Measurements from ENCODE around the gene GDPD5. TPM values are rescaled to one million over a fixed set of nuclear protein-coding genes. Genes with fewer than 3 reads are reported as not detected.

Gene GDPD5
- total RNA-seq, 1 experiment from 2014 or later = 28.6 TPM

DNA sequence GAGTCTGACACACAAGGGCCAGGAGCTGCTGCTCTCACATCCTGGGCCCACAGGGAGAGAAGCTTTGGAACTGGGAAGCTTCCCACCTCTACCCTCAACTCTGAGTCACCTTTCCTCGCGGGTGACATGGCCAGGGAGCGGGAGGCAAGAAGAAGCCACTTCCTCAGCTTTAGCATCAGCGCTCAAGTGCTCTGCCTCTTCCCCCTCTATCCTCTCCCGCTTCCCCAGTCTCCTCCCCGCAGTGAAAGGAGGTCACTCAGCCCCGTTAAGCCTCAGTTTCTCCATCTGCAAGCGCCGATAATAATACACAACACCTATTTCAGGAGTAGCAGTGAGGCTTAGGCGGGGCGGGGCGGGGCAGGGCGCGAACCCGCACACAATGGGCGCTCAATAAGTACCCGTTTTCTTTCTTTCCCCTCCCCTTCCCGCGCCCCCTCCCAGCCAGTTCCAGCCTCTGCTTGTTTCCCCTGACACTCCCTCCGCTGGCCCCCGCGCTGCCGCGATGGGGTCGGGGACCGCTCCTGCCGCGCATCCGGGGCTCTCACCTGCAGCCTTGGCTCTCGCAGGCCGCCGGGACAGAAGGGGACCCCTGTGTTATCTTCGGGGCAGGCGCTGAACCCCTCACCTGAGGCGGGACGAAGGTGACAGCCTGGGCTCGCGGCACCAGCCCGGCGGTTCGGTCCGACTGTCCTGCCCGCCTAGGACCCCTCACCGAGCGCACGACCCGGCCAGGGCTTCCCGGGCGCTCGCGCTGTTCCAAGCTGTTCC lies 892 bp downstream of the GDPD5 start:
- H3K4me1 Mint-ChIP-seq (ENCODE audit: low read depth, unreplicated experiment) = peaks cover 7% of the 10 kb centered on the region
- H3K9me3 ChIP-seq = no peaks in the 10 kb centered on the region
- peak in 1 of 2 experiments; percentile 51 for DNase-seq
- CTCF ChIA-PET = interaction anchor here (0.6 to 1.7 kb wide), 6 partner anchors 10 to 136 kb away, joined by 3 to 6 read pairs (median 3); no protein-coding TSS in a partner anchor
- H3K27ac Mint-ChIP-seq (ENCODE audit: unreplicated experiment) = no peak overlapping the region
- H3K9me3 Mint-ChIP-seq (ENCODE audit: unreplicated experiment) = no peaks in the 10 kb centered on the region
- no peaks in the 10 kb centered on the region for H3K36me3 Mint-ChIP-seq (ENCODE audit: insufficient read depth, unreplicated experiment)
- no peaks in the 10 kb centered on the region for H3K27me3 Mint-ChIP-seq (ENCODE audit: insufficient read depth, unreplicated experiment)
- POLR2A ChIA-PET = interaction anchor here (1.0 kb wide), 1 partner anchor 26 kb away, joined by 3 read pairs; no protein-coding TSS in a partner anchor
- H3K4me3 ChIP-seq (ENCODE audit: low read depth, low read length) = peak overlapping the region; percentile 79
- H3K4me3 Mint-ChIP-seq (ENCODE audit: unreplicated experiment) = peak overlapping the region; percentile 76
- H3K4me1 ChIP-seq = peaks cover 11% of the 10 kb centered on the region; the same call in 1 of the 2 replicates
- intact Hi-C loops (cut with micrococcal nuclease; ENCODE audit: unreplicated experiment) = no loop called here
- H3K36me3 ChIP-seq (ENCODE audit: control insufficient read depth, insufficient read depth, low read length) = no peaks in the 10 kb centered on the region; the same call in 1 of the 2 replicates
- no peak for TF ChIP-seq CTCF (IDR thresholded peaks at IDR 0.05; ENCODE audit: insufficient read depth in 1 of 2, low read depth in 1 of 2, low read length in 1 of 2, severe bottlenecking in 1 of 2, unreplicated experiment in 1 of 2)
- no TSS peak for BruUV-seq (replicated peaks)
- H3K27me3 ChIP-seq (replicated peaks; ENCODE audit: control insufficient read depth, insufficient read depth, low read length) = no peaks in the 10 kb centered on the region

GRCh38 chr11:75523811-75524664 lies 1.7 kb downstream of the GDPD5 start:
- H3K4me1 ChIP-seq = peaks cover 11% of the 10 kb centered on the region; the same call in 1 of the 2 replicates
- H3K4me1 Mint-ChIP-seq (ENCODE audit: low read depth, unreplicated experiment) = peaks cover 7% of the 10 kb centered on the region

More at GRCh38 chr11:75523811-75524664, 1.7 kb downstream of the GDPD5 start:
- no peak for TF ChIP-seq CTCF (IDR thresholded peaks at IDR 0.05; ENCODE audit: insufficient read depth in 1 of 2, low read depth in 1 of 2, low read length in 1 of 2, severe bottlenecking in 1 of 2, unreplicated experiment in 1 of 2)
- H3K4me3 ChIP-seq (ENCODE audit: low read depth, low read length) = peak overlapping the region; percentile 79
- Mint-ChIP-seq H3K9me3 (ENCODE audit: unreplicated experiment) (no peaks in the 10 kb centered on the region), H3K27ac (ENCODE audit: unreplicated experiment) (no peak overlapping the region), H3K4me3 (ENCODE audit: unreplicated experiment) (peak overlapping the region; percentile 76), H3K27me3 (ENCODE audit: insufficient read depth, unreplicated experiment) (no peaks in the 10 kb centered on the region), H3K36me3 (ENCODE audit: insufficient read depth, unreplicated experiment) (no peaks in the 10 kb centered on the region)
- H3K36me3 ChIP-seq (ENCODE audit: control insufficient read depth, insufficient read depth, low read length) = no peaks in the 10 kb centered on the region; the same call in 1 of the 2 replicates
- H3K27me3 ChIP-seq (replicated peaks; ENCODE audit: control insufficient read depth, insufficient read depth, low read length) = no peaks in the 10 kb centered on the region
- POLR2A ChIA-PET = no interaction called here
- intact Hi-C loops (cut with micrococcal nuclease; ENCODE audit: unreplicated experiment) = no loop called here
- no peaks in the 10 kb centered on the region for H3K9me3 ChIP-seq
- CTCF ChIA-PET = interaction anchor here (1.7 kb wide), 2 partner anchors 25 to 62 kb away, joined by 4 to 6 read pairs; no protein-coding TSS in a partner anchor
- BruUV-seq (replicated peaks) = no TSS peak
- no peak for DNase-seq

All from Caco-2 (cell line).